Measurements from ENCODE around the gene CBX4. TPM values are rescaled to one million over a fixed set of nuclear protein-coding genes. Genes with fewer than 3 reads are reported as not detected.

CBX4 gene
- total and polyA plus RNA-seq, 2 experiments from 2014 or later: 1.4 to 4.6 TPM

GRCh38 chr17:79829004-79829403 is 10.2 kb downstream of the CBX4 start (continued):
- TF ChIP-seq ETS1 (IDR thresholded peaks at IDR 0.05): no peak
- TF ChIP-seq REST (IDR thresholded peaks at IDR 0.05; ENCODE audit: unreplicated experiment): no peak
- no peak for TF ChIP-seq CREB1 (CRISPR knock-in tag; IDR thresholded peaks at IDR 0.05; ENCODE audit: low read depth)
- no peak for TF ChIP-seq ZNF114 (CRISPR knock-in tag; IDR thresholded peaks at IDR 0.05)
- TF ChIP-seq EZH2phosphoT487 (IDR thresholded peaks at IDR 0.05; ENCODE audit: unreplicated experiment): no peak
- no peak for TF ChIP-seq JUNB (IDR thresholded peaks at IDR 0.05; ENCODE audit: unreplicated experiment)

DNA sequence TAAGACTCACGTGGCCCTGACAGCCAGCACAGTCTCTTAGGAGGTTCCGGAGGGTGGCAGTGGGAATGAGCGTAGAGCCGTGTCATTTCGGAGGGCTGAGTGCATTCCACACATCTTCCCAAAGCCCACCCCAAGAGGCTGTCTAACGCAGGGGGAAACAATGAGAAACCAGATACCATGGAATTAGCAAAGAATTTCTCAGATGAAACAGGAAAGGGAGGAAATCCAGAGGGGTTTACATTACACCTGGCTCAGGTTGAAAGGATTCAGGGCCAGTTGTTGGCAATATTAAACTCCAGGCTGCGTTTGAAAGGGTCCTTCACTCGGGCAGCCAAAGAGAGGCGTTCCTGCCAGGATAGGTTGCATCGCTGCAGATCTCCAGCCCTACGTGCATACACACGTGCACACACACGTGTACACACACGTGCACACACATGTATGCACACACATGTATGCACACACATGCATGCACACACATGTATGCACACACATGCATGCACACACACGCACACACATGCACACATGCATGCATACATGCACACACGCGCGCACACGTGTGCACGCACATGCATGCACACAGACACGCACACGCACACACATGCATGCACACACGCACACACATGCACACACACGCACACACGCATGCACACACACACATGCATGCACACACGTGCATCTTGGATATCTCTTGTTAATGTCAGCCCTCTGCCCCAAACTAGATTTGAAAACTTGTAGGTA is 12.2 kb downstream of the CBX4 start:
- DNase-seq (ENCODE audit: low spot score): no peak
- no peak overlapping the region for H3K27ac ChIP-seq (ENCODE audit: low read depth)
- H3K36me3 ChIP-seq (ENCODE audit: insufficient read depth): no peaks in the 10 kb centered on the region
- Mint-ChIP-seq H3K27ac (no peak overlapping the region), H3K27me3 (ENCODE audit: insufficient read depth, low read depth, poor library complexity) (peaks cover 75% of the 10 kb centered on the region), H3K4me3 (no peak overlapping the region), H3K36me3 (ENCODE audit: low read depth) (peaks cover 4% of the 10 kb centered on the region; the same call in 1 of the 3 replicates), H3K9me3 (peaks cover 7% of the 10 kb centered on the region; the same call in 2 of the 3 replicates), H3K4me1 (peaks cover 24% of the 10 kb centered on the region)
- no peaks in the 10 kb centered on the region for H4K20me1 ChIP-seq (replicated peaks; ENCODE audit: insufficient read depth)
- 0 out of 2 replicates have a peak, but pooled peaks cover 16% of the 10 kb centered on the region for H3F3A ChIP-seq (replicated peaks; ENCODE audit: low read depth)
- peaks cover 91% of the 10 kb centered on the region for H3K27me3 ChIP-seq (ENCODE audit: insufficient read depth)
- H3K4me1 ChIP-seq (ENCODE audit: insufficient read depth): peaks cover 23% of the 10 kb centered on the region; the same call in 1 of the 2 replicates
- H3K4me2 ChIP-seq: no peak overlapping the region
- no peaks in the 10 kb centered on the region for H3K79me2 ChIP-seq (replicated peaks; ENCODE audit: insufficient read depth)
- H3K4me3 ChIP-seq: no peak overlapping the region
- no peak overlapping the region for H2AFZ ChIP-seq
- no peak for ATAC-seq
- no peaks in the 10 kb centered on the region for H3K9me2 ChIP-seq (ENCODE audit: insufficient read depth)
- TF ChIP-seq EZH2phosphoT487 (IDR thresholded peaks at IDR 0.05; ENCODE audit: unreplicated experiment): no peak
- TF ChIP-seq CREB1 (CRISPR knock-in tag; IDR thresholded peaks at IDR 0.05; ENCODE audit: low read depth): no peak
- no peak for TF ChIP-seq STAT1 (IDR thresholded peaks at IDR 0.05; ENCODE audit: unreplicated experiment)
- TF ChIP-seq, protein P1, sequence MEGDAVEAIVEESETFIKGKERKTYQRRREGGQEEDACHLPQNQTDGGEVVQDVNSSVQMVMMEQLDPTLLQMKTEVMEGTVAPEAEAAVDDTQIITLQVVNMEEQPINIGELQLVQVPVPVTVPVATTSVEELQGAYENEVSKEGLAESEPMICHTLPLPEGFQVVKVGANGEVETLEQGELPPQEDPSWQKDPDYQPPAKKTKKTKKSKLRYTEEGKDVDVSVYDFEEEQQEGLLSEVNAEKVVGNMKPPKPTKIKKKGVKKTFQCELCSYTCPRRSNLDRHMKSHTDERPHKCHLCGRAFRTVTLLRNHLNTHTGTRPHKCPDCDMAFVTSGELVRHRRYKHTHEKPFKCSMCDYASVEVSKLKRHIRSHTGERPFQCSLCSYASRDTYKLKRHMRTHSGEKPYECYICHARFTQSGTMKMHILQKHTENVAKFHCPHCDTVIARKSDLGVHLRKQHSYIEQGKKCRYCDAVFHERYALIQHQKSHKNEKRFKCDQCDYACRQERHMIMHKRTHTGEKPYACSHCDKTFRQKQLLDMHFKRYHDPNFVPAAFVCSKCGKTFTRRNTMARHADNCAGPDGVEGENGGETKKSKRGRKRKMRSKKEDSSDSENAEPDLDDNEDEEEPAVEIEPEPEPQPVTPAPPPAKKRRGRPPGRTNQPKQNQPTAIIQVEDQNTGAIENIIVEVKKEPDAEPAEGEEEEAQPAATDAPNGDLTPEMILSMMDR (conservative IDR thresholded peaks at IDR 0.05; ENCODE audit: low read depth in 2 of 2): no peak
- TF ChIP-seq ZNF114 (CRISPR knock-in tag; IDR thresholded peaks at IDR 0.05): no peak
- TF ChIP-seq ZNF462 (CRISPR knock-in tag; IDR thresholded peaks at IDR 0.05): no peak
- TF ChIP-seq NANOG (IDR thresholded peaks at IDR 0.05; ENCODE audit: borderline replicate concordance): no peak

Data from GM23338 (cell line).